Colon (tissue), 2 donors: ENCODE results near the gene NR3C1.

ENCODE experiments used
- FAIRE-seq: peaks from 2 replicates; lab custom pipeline; 2012; peaks lifted over from hg19 to GRCh38; lab: Jason Lieb, UNC
- donor health status: control.
- donor health status: control.

The NR3C1 gene

GRCh38 chr5:143362664-143363227 is 40.7 kb downstream of the NR3C1 start:
- FAIRE-seq, result no peak

- no peak for FAIRE-seq
Measured at GRCh38 chr5:143361438-143361837, 42.0 kb downstream of the NR3C1 start.

- no peak for FAIRE-seq
Measured at GRCh38 chr5:143360755-143361154, 42.7 kb downstream of the NR3C1 start.

- FAIRE-seq, result no peak
Measured at GRCh38 chr5:143359869-143360268, 43.6 kb downstream of the NR3C1 start.

- FAIRE-seq, result no peak
Measured at GRCh38 chr5:143356855-143357583, 46.5 kb downstream of the NR3C1 start.

GRCh38 chr5:143355710-143356109 is 47.8 kb downstream of the NR3C1 start:
- FAIRE-seq, result no peak

- FAIRE-seq, result no peak
Measured at GRCh38 chr5:143354025-143354424, 49.5 kb downstream of the NR3C1 start.

- FAIRE-seq, result no peak
Measured at GRCh38 chr5:143352691-143353090, 50.8 kb downstream of the NR3C1 start.

- no peak for FAIRE-seq
Measured at GRCh38 chr5:143350751-143351602, 52.5 kb downstream of the NR3C1 start.

GRCh38 chr5:143350341-143350740 is 53.1 kb downstream of the NR3C1 start:
- FAIRE-seq, result no peak

GRCh38 chr5:143349177-143349576 is 54.3 kb downstream of the NR3C1 start:
- FAIRE-seq, result no peak

- FAIRE-seq, result no peak
Measured at GRCh38 chr5:143347698-143348344, 55.7 kb downstream of the NR3C1 start.

GRCh38 chr5:143347046-143347445 is 56.4 kb downstream of the NR3C1 start:
- FAIRE-seq, result no peak

GRCh38 chr5:143345671-143346440 is 57.6 kb downstream of the NR3C1 start:
- no peak for FAIRE-seq

GRCh38 chr5:143343042-143343441 is 60.4 kb downstream of the NR3C1 start:
- FAIRE-seq, result no peak

GRCh38 chr5:143342607-143343006 is 60.9 kb downstream of the NR3C1 start:
- no peak for FAIRE-seq

- FAIRE-seq, result no peak
Measured at GRCh38 chr5:143341807-143342570, 61.5 kb downstream of the NR3C1 start.

GRCh38 chr5:143340891-143341685 is 62.4 kb downstream of the NR3C1 start:
- FAIRE-seq, result no peak

GRCh38 chr5:143338658-143339366 is 64.7 kb downstream of the NR3C1 start:
- peak; percentile 18 for FAIRE-seq

GRCh38 chr5:143337946-143338345 is 65.5 kb downstream of the NR3C1 start:
- no peak for FAIRE-seq
